PC-3 (cell line): ENCODE data around the gene UBE2L3. TPM values are rescaled to one million over a fixed set of nuclear protein-coding genes. Genes with fewer than 3 reads are reported as not detected.
"Not testable (repeated sequence)": the region's sequence is repeated elsewhere in the genome, so short reads cannot be mapped to it uniquely, and the experiment has no call there.

ENCODE experiments used
- ATAC-seq: fragments of 200-7000 bp; cut with Tn5 transposase; 2 replicates; pipeline ENCODE4 v1.9.1; 2020; ENCODE audit warnings: mild to moderate bottlenecking, moderate library complexity
- BruUV-seq: library from RNA; stranded (reverse); fragments of 400-500 nt; replicated peaks from 2 replicates; lab custom pipeline; 2021; lab: Mats Ljungman, UMichigan
- CTCF ChIA-PET: fragments of 300-600 bp; sonication (Branson Sonifier 250); formaldehyde crosslinking; loops from one replicate; lab custom pipeline; 2022; ENCODE audit warnings: antibody characterized with exemption; lab: Charles Lee
- POLR2A ChIA-PET: fragments of 300-600 bp; sonication (Branson Sonifier 250); formaldehyde crosslinking; loops from one replicate; lab custom pipeline; 2022; ENCODE audit warnings: antibody characterized with exemption; ENCODE audit not compliant: unreplicated experiment; lab: Charles Lee
- DNase-seq: peaks from one replicate; pipeline ENCODE4 v3.0.0-alpha.2; 2015
- H2AFZ ChIP-seq: fragments of 300-600 bp; sonication (generic); 2 replicates; pipeline ENCODE4 v1.6.0; 2016; ENCODE audit warnings: antibody characterized with exemption, low read length
- H3F3A ChIP-seq: fragments of 300-600 bp; sonication (generic); one replicate; pipeline ENCODE4 v1.6.0; 2017; ENCODE audit warnings: antibody characterized with exemption, low read length, control low read depth, mild to moderate bottlenecking; ENCODE audit not compliant: unreplicated experiment
- H3K27ac ChIP-seq: fragments of 300-600 bp; sonication (generic); 2 replicates; pipeline ENCODE4 v1.5.1; 2016; ENCODE audit warnings: mild to moderate bottlenecking, low read length
- H3K27me3 ChIP-seq: fragments of 300-600 bp; sonication (generic); 2 replicates; pipeline ENCODE4 v1.6.1; 2016; ENCODE audit warnings: low read length, mixed read lengths
- H3K36me3 ChIP-seq: fragments of 300-600 bp; sonication (generic); 2 replicates; pipeline ENCODE4 v1.6.1; 2016; ENCODE audit warnings: low read depth, mixed run types, low read length, mixed read lengths
- H3K4me1 ChIP-seq: fragments of 300-600 bp; sonication (generic); 2 replicates; pipeline ENCODE4 v1.5.1; 2016; ENCODE audit warnings: low read length; ENCODE audit not compliant: insufficient read depth
- H3K4me2 ChIP-seq: fragments of 300-600 bp; sonication (generic); 2 replicates; pipeline ENCODE4 v1.6.0; 2016; ENCODE audit warnings: low read length
- H3K4me3 ChIP-seq: fragments of 300-600 bp; sonication (generic); 2 replicates; pipeline ENCODE4 v1.5.1; 2016; ENCODE audit warnings: mild to moderate bottlenecking, low read length, mixed read lengths
- H3K79me2 ChIP-seq: fragments of 300-600 bp; sonication (generic); 2 replicates; pipeline ENCODE4 v1.6.1; 2017; ENCODE audit warnings: low read length, mixed read lengths
- H3K9ac ChIP-seq: fragments of 300-600 bp; sonication (generic); 2 replicates; pipeline ENCODE4 v1.6.0; 2016; ENCODE audit warnings: mild to moderate bottlenecking, low read length
- H3K9me2 ChIP-seq: fragments of 300-600 bp; sonication (generic); replicated peaks from 2 replicates; pipeline ENCODE4 v1.6.1; 2016; ENCODE audit warnings: mixed run types, low read length, mixed read lengths
- H3K9me3 ChIP-seq: fragments of 300-600 bp; sonication (generic); 2 replicates; pipeline ENCODE4 v1.6.1; 2016; ENCODE audit warnings: low read length, mixed read lengths
- H4K20me1 ChIP-seq: fragments of 300-600 bp; sonication (generic); 2 replicates; pipeline ENCODE4 v1.6.1; 2016; ENCODE audit warnings: low read length, mixed read lengths
- CTCF ChIP-seq: fragments of 300-600 bp; sonication (generic); conservative IDR thresholded peaks from 2 replicates; pipeline ENCODE4 v1.5.1; 2017; ENCODE audit warnings: antibody characterized with exemption, low read depth, mild to moderate bottlenecking, low read length
- EZH2 ChIP-seq: fragments of 300-600 bp; sonication (generic); IDR thresholded peaks from one replicate; pipeline ENCODE4 v1.6.1; 2017; ENCODE audit warnings: antibody characterized with exemption, mild to moderate bottlenecking, low read length; ENCODE audit not compliant: unreplicated experiment
- EZH2phosphoT487 ChIP-seq: fragments of 300-600 bp; sonication (generic); IDR thresholded peaks from 2 replicates; pipeline ENCODE4 v1.6.1; 2018; ENCODE audit warnings: mild to moderate bottlenecking, antibody characterized with exemption, low read length, borderline replicate concordance
- intact Hi-C: fragments of 100-400 bp; cut with micrococcal nuclease; formaldehyde crosslinking; loops from 2 replicates; pipeline ENCODE4 v1.9.0; 2023
- total RNA-seq: library from RNA; depleted of rRNA; stranded (reverse); fragments of >200 nt; gene quantifications from 2 replicates; pipeline ENCODE4 v1.2.3, GENCODE V29; 2014

Gene UBE2L3
- total RNA-seq, 1 experiment from 2014 or later: 72.0 TPM

- H3K27ac ChIP-seq: peak overlapping the region; percentile 71
- no peaks in the 10 kb centered on the region for H3K9me3 ChIP-seq
- H3F3A ChIP-seq: no peaks in the 10 kb centered on the region
- ChIA-PET CTCF (no interaction called here), POLR2A (interaction anchor here (0.8 kb wide), 1 partner anchor 61 kb away, joined by 3 read pairs; no protein-coding TSS in a partner anchor)
- no peaks in the 10 kb centered on the region for H3K9me2 ChIP-seq
- peaks cover 30% of the 10 kb centered on the region for H3K4me1 ChIP-seq
- no peaks in the 10 kb centered on the region; the same call in 1 of the 2 replicates for H3K36me3 ChIP-seq
- BruUV-seq: TSS peak; percentile 55
- H3K27me3 ChIP-seq: no peaks in the 10 kb centered on the region
- peak; percentile 38 for ATAC-seq
- H3K9ac ChIP-seq: peak overlapping the region; percentile 100
- peak overlapping the region; percentile 53; the same call in 1 of the 2 replicates for H2AFZ ChIP-seq
- H3K4me3 ChIP-seq: peak overlapping the region; percentile 96
- H3K79me2 ChIP-seq: peaks cover 62% of the 10 kb centered on the region
- peak overlapping the region; percentile 85 for H3K4me2 ChIP-seq
- TF ChIP-seq CTCF (no peak), EZH2 (no peak), EZH2phosphoT487 (no peak)
- peaks cover 46% of the 10 kb centered on the region for H4K20me1 ChIP-seq
- intact Hi-C loops: no loop called here
- no peak for DNase-seq
These were observed 997 bp downstream of the UBE2L3 start for GRCh38 chr22:21568347-21569075.

GRCh38 chr22:21569076-21569427, 1.5 kb downstream of the UBE2L3 start:
- H3K36me3 ChIP-seq, H3K9me3 ChIP-seq, H3K9me2 ChIP-seq, DNase-seq, H3K27me3 ChIP-seq, H2AFZ ChIP-seq, BruUV-seq, ATAC-seq, H3F3A ChIP-seq, H3K27ac ChIP-seq, intact Hi-C loops: not testable (repeated sequence)
- Histone ChIP-seq H3K4me1 (peaks cover 36% of the 10 kb centered on the region), H3K79me2 (peaks cover 68% of the 10 kb centered on the region), H3K9ac (peak overlapping the region; percentile 100), H3K4me3 (peak overlapping the region; percentile 96), H4K20me1 (peaks cover 51% of the 10 kb centered on the region), H3K4me2 (peak overlapping the region; percentile 85)
- ChIA-PET CTCF (interaction anchor here (0.6 kb wide), 1 partner anchor 42 kb away, joined by 3 read pairs; no protein-coding TSS in a partner anchor), POLR2A (interaction anchor here (0.8 kb wide), 1 partner anchor 60 kb away, joined by 3 read pairs; no protein-coding TSS in a partner anchor)

- Histone ChIP-seq H3K4me3 (peak overlapping the region; percentile 96), H3K79me2 (peaks cover 73% of the 10 kb centered on the region), H3K4me1 (peaks cover 40% of the 10 kb centered on the region), H2AFZ (no peak overlapping the region), H4K20me1 (peaks cover 55% of the 10 kb centered on the region), H3F3A (no peaks in the 10 kb centered on the region), H3K4me2 (peak overlapping the region; percentile 85), H3K27ac (no peak overlapping the region), H3K9me3 (no peaks in the 10 kb centered on the region), H3K9ac (0 out of 2 replicates have a peak overlapping the region, but pooled peaks have one; percentile 17), H3K27me3 (no peaks in the 10 kb centered on the region), H3K36me3 (no peaks in the 10 kb centered on the region; the same call in 1 of the 2 replicates), H3K9me2 (no peaks in the 10 kb centered on the region)
- no peak for TF ChIP-seq EZH2phosphoT487
- TF ChIP-seq EZH2: no peak
- TF ChIP-seq CTCF: no peak
- POLR2A ChIA-PET: no interaction called here
- BruUV-seq: no TSS peak
- intact Hi-C loops: no loop called here
- DNase-seq: no peak
- no peak for ATAC-seq
- CTCF ChIA-PET: interaction anchor here (0.6 kb wide), 1 partner anchor 41 kb away, joined by 3 read pairs; no protein-coding TSS in a partner anchor
These were observed 2.1 kb downstream of the UBE2L3 start for GRCh38 chr22:21569459-21570170.
